ENCODE results near the gene VASH1. TPM values are rescaled to one million over a fixed set of nuclear protein-coding genes. Genes with fewer than 3 reads are reported as not detected.
A peak's percentile ranks its signal among the peaks of the same experiment; 100 is the strongest.

VASH1 gene
- total RNA-seq, 2 donors from 2014 or later = 4.4 to 6.1 TPM

GRCh38 chr14:76826122-76826521 is 64.9 kb downstream of the VASH1 start, which contains the start of gene LRRC74A:
LRRC74A (plus strand) TSS chr14:76826408; CDS start chr14:76826698, 290 bp downstream.
- Mint-ChIP-seq H3K36me3 (ENCODE audit: insufficient read depth in 2 of 2) (no peaks in the 10 kb centered on the region), H3K27me3 (ENCODE audit: low read depth) (no peaks in the 10 kb centered on the region), H3K4me1 (ENCODE audit: low read depth) (no peaks in the 10 kb centered on the region), H3K9me3 (no peaks in the 10 kb centered on the region), H3K27ac (no peak within 1 kb of the TSS), H3K4me3 (no peak within 1 kb of the TSS)
- ATAC-seq (replicated peaks in 1 of 2) = peak in 1 of 2 donors; percentile 29
- peak in 1 of 2 donors; percentile 12 for DNase-seq

DNA sequence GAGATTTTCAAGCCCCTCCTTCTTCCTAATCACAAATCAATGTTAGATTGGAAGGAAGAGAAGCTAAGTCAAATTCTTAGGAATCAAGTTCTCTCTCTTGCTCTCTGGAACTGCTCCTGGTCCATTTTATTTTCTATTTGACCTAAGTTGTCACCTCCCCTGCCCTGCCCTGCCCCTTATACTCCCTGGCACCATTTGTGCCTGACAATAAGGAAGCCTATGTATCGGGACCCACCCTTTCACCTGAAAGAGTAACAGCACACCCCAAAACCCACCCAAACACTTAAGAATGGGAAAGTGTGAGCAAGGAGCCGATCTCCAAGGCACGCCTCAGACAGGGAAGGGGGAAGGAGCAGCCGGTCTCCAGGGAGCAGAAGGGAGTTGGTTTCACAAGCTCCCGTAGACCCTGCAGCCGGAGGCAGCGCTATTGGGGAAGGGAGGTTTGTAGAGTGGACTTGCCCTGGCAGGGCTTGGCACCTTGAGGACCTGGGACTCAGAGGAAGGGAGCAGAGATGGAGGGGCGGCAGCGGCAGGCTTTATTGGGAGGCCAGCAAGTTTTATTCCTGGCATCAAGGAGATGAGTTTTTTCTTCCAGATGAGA is 66.5 kb downstream of the VASH1 start:
- H3K4me3 Mint-ChIP-seq = no peak overlapping the region

DNA sequence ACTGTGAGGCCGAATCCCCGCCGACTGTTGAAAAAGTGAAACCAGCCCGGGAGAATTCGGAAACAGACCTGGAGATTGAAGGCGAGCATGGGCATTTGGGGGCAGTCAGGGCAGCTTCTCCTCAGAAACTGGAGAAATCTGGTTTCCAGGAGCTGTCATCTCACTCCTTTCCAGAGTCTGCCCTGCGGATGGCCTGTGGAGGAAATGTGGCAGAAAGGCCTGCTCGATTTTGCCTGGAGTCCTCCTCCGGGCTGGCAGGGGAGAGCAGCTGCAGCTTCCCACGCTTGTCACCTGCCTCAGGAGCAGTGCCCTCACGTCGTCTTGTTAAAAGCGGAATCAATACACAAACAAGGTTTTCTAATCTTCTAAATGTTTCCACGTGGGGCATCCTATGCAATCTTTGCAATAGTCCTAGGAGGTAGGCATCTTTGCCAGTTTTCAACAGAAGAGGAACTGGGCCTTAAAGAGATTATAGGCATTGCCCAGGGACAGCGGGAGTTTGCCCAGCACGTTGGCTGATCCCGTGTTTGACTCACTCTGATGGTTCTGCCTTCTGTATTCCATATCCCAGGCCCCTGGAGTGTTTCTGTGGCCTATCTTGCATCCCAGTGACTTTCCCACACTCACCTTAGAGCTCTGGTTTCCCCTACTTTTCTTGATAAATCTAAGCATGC is 67.2 kb downstream of the VASH1 start:
- no peaks in the 10 kb centered on the region for H3K36me3 Mint-ChIP-seq (ENCODE audit: insufficient read depth in 2 of 2)
- ATAC-seq (replicated peaks in 1 of 2) (no peak), DNase-seq (no peak)
- H3K9me3 Mint-ChIP-seq = no peaks in the 10 kb centered on the region
- H3K27me3 Mint-ChIP-seq (ENCODE audit: low read depth) = no peaks in the 10 kb centered on the region
- no peak overlapping the region for H3K4me3 Mint-ChIP-seq
- H3K4me1 Mint-ChIP-seq (ENCODE audit: low read depth) = no peaks in the 10 kb centered on the region
- H3K27ac Mint-ChIP-seq = no peak overlapping the region

More for the DNA sequence above, 66.5 kb downstream of the VASH1 start:
- no peak for DNase-seq
- Mint-ChIP-seq H3K4me1 (ENCODE audit: low read depth) (no peaks in the 10 kb centered on the region), H3K36me3 (ENCODE audit: insufficient read depth in 2 of 2) (no peaks in the 10 kb centered on the region), H3K9me3 (no peaks in the 10 kb centered on the region), H3K27ac (no peak overlapping the region), H3K27me3 (ENCODE audit: low read depth) (no peaks in the 10 kb centered on the region)
- no peak for ATAC-seq (replicated peaks in 1 of 2)

DNA sequence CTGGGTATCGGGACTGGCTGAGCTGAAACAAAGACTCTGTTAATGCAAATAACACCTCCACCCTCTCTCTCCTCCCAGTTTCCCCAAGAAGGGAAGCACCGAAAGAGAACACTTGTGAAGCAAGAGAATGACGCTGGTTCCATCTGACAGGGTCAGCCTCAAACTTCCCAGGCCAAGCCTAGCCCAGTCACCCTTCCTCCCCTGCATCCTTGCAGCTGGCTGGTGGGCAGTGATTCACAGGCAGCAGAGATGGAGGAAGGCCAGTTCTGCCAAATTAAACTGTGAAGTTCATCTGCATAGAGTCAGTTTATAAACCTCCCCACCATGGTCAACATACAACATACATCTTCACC is 67.7 kb downstream of the VASH1 start:
- no peak overlapping the region for H3K4me3 Mint-ChIP-seq
- H3K4me1 Mint-ChIP-seq (ENCODE audit: low read depth) = no peaks in the 10 kb centered on the region
- ATAC-seq (replicated peaks in 1 of 2) (no peak), DNase-seq (no peak)
- no peaks in the 10 kb centered on the region for H3K27me3 Mint-ChIP-seq (ENCODE audit: low read depth)
- H3K27ac Mint-ChIP-seq = no peak overlapping the region
- H3K9me3 Mint-ChIP-seq = no peaks in the 10 kb centered on the region
- H3K36me3 Mint-ChIP-seq (ENCODE audit: insufficient read depth in 2 of 2) = no peaks in the 10 kb centered on the region

DNA sequence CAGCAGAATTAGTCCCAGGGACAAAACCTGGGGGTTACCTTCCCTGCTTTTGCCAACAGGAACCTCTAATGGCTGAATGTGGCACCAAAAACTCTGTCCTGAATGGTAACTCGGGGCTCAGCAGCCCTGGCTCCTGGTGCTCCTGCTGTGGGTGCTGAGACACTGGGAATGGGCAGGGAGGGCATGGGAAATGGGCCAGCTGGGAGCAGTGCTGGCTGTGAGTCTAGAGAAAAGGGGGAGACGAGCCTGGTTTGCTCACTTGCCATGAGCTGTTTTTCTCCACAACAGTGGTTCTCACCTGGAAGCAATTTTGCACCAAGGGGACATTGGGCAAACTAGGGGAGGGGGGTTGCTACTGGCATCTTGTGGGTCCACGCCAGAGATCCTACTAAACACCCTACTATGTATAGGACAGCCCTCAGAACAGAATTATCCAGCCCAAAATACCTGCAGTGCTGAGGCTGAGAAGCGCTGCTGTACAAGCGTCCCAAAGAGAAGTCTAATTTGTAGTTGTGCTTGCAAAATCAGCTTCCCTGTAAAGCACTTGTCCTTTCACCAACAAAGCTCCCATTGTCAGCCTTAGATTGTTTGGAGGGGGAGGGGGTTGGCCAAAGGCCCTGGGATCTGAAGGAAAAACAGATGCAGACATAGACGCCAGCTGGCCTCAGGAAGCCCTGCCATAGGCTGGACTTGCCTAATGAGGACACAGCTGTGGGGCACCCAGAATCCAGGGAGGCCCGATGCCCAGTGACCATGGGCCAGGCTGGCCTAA is 68.6 kb downstream of the VASH1 start:
- no peaks in the 10 kb centered on the region for H3K4me1 Mint-ChIP-seq (ENCODE audit: low read depth)
- no peaks in the 10 kb centered on the region for H3K27me3 Mint-ChIP-seq (ENCODE audit: low read depth)
- no peak overlapping the region for H3K4me3 Mint-ChIP-seq
- no peak overlapping the region for H3K27ac Mint-ChIP-seq
- ATAC-seq (replicated peaks in 1 of 2) = no peak
- no peaks in the 10 kb centered on the region for H3K36me3 Mint-ChIP-seq (ENCODE audit: insufficient read depth in 2 of 2)
- DNase-seq = no peak
- no peaks in the 10 kb centered on the region for H3K9me3 Mint-ChIP-seq

- no peak for ATAC-seq (replicated peaks in 1 of 2)
- no peak for DNase-seq
- H3K9me3 Mint-ChIP-seq = no peaks in the 10 kb centered on the region
- H3K4me3 Mint-ChIP-seq = no peak overlapping the region
- H3K27ac Mint-ChIP-seq = no peak overlapping the region
- no peaks in the 10 kb centered on the region for H3K27me3 Mint-ChIP-seq (ENCODE audit: low read depth)
- H3K36me3 Mint-ChIP-seq (ENCODE audit: insufficient read depth in 2 of 2) = no peaks in the 10 kb centered on the region
- no peaks in the 10 kb centered on the region for H3K4me1 Mint-ChIP-seq (ENCODE audit: low read depth)
Measured at GRCh38 chr14:76830556-76830955, 69.3 kb downstream of the VASH1 start.

- Mint-ChIP-seq H3K36me3 (ENCODE audit: insufficient read depth in 2 of 2) (no peaks in the 10 kb centered on the region), H3K9me3 (no peaks in the 10 kb centered on the region), H3K27ac (no peak overlapping the region), H3K27me3 (ENCODE audit: low read depth) (no peaks in the 10 kb centered on the region), H3K4me1 (ENCODE audit: low read depth) (no peaks in the 10 kb centered on the region), H3K4me3 (no peak overlapping the region)
- DNase-seq (no peak), ATAC-seq (replicated peaks in 1 of 2) (no peak)
Measured at GRCh38 chr14:76832503-76832988, 71.3 kb downstream of the VASH1 start.

Other genes starting within 250 kb of the VASH1 start
- 10 to 100 TPM; 15.0 to 21.6 TPM for gene ANGEL1, start 51.4 kb downstream of the VASH1 start, total RNA-seq
- gene LRRC74A, start 64.9 kb downstream of the VASH1 start, total RNA-seq = not detected